IPS-NIHi7 (cell line): ENCODE results near the gene ZNF705A.
"Not testable (repeated sequence)": the region's sequence is repeated elsewhere in the genome, so short reads cannot be mapped to it uniquely, and the experiment has no call there.

Experiments
- DNase-seq: peaks from one replicate; pipeline ENCODE4 v3.0.0; 2012; ENCODE audit warnings: mixed read lengths; ENCODE audit errors: extremely low spot score

Gene ZNF705A

DNA sequence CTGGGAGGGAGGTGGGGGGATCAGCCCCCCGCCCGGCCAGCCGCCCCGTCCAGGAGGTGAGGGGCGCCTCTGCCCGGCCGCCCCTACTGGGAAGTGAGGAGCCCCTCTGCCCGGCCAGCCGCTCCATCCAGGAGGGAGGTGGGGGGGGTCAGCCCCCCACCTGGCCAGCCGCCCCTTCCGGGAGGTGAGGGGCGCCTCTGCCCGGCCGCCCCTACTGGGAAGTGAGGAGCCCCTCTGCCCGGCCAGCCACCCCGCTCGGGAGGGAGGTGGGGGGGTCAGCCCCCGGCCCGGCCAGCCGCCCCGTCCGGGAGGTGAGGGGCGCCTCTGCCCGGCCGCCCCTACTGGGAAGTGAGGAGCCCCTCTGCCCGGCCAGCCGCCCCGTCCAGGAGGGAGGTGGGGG, 27.4 kb downstream of the ZNF705A start:
- DNase-seq = not testable (repeated sequence)

DNA sequence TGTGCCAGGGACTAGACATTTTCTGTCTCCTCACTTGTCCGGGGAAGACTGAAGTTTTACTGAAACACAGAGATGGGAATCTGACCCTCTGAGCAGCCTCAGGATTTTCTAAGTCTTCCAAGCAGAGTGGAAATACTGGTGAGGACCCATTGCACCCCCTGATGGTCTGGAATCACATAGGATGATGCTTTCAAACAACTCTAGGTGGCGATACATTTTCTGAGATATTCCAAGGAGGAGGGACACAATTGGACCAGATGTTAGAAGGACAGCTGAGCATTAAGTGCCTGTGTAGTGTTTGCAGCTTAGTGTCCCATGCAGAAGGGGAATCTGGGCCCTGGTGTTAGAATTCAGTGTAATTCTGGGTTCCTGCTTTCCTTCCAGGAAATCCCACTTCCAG, 31.3 kb downstream of the ZNF705A start:
- not testable (repeated sequence) for DNase-seq

- DNase-seq = not testable (repeated sequence)
These were observed 41.0 kb downstream of the ZNF705A start for GRCh38 chr12:8197685-8198308.

DNA sequence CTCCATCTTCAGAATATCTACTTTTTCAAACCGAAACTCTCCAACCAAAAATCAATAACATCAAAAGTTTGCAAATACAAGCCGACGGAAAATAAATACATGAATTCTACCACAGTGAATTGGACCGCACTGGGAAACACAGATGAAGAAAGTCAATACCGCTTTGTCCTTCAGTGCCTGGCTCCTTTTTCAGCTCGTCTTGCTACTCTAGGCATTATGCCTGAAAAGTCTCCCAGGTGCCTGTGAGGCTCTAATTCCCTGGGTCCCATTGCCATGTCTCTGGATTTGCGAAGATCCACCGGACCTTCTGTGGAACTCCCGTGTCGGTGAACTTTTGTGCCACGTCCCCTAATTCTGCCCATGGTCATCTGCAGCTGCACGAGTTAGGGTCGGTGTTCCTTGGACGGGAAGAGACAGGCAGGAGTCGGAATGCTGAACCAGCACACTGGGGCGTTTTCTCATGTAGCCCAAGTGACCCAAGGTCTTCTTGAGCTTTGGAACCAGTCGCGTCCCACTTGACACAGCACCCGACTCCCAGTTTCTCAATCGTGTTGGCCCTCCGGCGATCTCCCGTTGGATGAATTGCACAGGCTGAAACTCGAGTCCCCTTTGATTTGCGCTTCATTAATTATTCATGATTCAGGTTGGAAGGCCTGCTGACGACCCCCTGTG, 62.0 kb downstream of the ZNF705A start:
- not testable (repeated sequence) for DNase-seq

DNA sequence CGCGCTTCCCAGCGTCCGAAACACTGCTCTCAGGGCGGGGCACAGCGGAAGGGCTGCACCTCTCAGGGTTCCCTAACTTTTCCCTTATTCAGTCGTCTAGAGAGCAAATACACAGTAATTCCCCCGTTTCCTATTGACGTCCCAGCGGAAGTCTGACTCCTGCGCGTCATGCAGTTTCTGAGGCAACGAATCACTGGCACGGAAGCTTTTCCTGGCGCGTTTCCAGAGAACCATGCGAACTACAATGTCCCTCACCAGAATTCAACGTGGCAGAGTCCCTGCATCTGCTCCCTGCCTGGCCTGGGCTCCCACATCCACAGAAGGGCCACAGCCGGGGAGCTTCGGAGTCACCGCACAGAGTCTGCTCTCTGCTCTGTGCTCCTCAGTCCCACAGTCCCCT, 64.6 kb downstream of the ZNF705A start:
- DNase-seq = not testable (repeated sequence)

- DNase-seq = not testable (repeated sequence)
These were observed 65.0 kb downstream of the ZNF705A start for GRCh38 chr12:8221844-8222243.

GRCh38 chr12:8222303-8222702, 65.5 kb downstream of the ZNF705A start:
- not testable (repeated sequence) for DNase-seq

DNA sequence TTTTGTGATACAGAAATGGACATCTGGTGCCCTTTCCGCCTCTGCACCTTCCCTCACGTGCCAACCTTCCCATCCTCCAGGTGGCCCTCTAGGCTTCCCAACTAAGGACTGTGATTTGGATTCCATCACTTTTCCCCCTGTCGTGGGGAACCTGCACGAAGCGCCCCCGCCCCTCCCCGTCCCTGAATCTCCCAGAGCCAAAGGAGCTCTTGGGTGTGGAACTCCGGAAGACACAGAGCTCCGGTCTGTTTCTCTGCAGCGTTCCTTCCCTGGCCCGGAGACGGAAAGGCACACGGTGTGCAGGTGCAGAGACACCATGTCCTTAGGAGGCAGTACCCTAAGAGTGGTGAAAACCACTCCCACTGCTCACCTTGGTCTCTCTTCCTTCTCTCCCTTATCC, 66.8 kb downstream of the ZNF705A start:
- DNase-seq = not testable (repeated sequence)

GRCh38 chr12:8224782-8225181, 68.0 kb downstream of the ZNF705A start:
- not testable (repeated sequence) for DNase-seq

DNA sequence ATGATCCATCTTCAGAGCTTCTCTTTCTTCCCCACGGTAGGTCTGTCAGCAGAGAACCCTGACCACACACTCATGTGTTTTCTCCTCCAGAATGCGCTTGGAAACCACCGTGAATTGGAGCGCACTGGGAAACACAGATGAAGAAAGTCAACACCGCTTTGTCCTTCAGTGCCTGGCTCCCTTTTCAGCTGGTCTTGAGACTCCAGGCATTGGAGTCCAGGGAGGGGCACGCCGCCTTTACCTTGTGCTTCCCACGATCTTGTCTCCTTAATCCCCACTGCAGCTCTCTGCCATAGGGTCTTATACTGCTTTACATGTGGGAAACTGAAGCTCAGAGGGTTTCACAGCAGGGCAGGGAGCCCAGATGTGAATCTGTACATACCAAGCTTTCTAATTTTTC, 69.5 kb downstream of the ZNF705A start:
- DNase-seq = no peak

DNA sequence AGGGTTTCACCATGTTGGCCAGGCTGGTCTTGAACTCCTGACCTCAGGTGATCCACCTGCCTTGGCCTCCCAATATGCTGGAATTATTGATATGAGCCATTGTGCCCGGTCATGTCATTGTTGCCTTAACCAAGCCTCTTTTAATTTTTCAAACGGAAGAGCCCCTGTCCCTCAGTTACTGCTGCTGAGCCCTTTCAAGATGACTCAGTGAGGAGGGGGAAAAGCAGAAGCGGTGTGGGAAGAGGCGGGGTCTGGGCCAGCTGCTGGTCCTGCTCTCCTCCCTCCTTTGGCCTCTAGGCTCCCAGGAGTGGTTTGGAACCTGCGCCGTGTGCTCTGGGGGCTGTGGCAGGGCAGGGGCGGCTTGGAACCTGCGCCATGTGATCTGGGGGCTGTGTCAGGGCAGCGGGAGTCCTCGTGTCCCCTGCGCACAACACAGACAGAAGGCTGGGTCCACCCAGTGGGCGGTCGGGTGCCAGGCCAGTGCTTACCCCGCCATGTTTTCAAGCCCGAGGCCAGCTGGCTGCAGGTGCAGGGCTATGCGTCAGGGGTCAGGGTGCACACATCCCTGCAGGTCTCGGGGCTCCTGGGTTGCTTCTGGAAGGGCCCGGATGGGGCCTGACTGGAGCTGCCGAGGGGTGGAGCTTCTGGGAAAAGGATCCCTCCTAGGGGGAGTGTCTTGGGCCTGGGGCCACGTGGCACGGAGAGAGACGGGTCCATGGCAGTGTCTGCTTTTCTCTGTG, 70.3 kb downstream of the ZNF705A start, which contains the start of gene FAM90A1:
Gene FAM90A1, minus strand, starts transcription at position 627 of the 740 bp plus-strand sequence. CDS start 2,786 bp downstream, outside the sequence.
- DNase-seq = not testable (repeated sequence)

DNA sequence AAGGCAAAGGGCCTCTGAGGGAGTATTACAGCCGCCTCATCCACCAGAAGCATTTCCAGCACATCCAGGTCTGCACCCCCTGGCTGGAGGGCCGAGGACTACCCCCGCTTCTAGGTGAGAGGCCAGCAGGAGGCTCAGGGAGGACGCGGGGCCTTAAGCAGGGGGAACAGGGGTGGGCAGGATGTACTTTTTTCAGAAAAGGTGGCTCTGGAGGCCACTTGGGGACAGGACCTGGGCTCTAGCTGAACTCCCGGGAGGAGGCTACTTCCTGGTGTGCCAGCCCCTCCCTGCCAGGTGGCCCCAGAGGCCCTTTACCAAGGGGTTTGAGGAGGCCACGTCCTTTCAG, 70.9 kb downstream of the ZNF705A start:
- DNase-seq = not testable (repeated sequence)

GRCh38 chr12:8228607-8229006, 71.8 kb downstream of the ZNF705A start:
- not testable (repeated sequence) for DNase-seq

DNA sequence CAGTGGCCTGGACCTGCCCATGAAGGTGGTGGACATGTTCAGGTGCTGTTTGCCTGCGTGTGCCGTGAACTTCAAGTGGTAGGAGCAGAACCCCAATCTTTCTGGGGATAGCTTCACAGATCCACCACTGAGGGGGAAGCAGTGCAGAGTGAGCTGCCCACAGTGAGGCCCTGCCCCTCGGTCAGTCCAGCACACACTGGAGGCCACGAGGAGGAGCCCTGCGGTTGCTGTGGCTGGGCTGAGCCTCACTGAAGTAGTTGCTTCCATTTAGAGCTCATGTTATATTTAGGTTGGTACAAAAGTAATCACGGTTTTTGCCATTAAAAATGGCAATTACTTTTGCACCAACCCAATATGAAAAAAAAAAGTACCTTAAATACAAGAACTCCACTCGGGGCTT, 72.7 kb downstream of the ZNF705A start:
- DNase-seq = not testable (repeated sequence)
